Ovary (tissue), 9 donors: ENCODE results near the gene PWP1. TPM values are rescaled to one million over a fixed set of nuclear protein-coding genes. Genes with fewer than 3 reads are reported as not detected.

Experiments used
- DNase-seq, 5 donors: peaks; one replicate each; pipeline ENCODE4 v3.0.0-alpha.2; 2019 to 2020
- H3K27ac ChIP-seq, 2 donors: fragments of 200-600 bp; one replicate each; pipeline versions ENCODE4 v1.5.1 to v1.8.0; 2019 to 2022
- H3K27me3 ChIP-seq: fragments of 200-600 bp; one replicate; pipeline ENCODE4 v1.8.0; 2022
- H3K36me3 ChIP-seq: fragments of 200-600 bp; sonication (generic); one replicate; pipeline ENCODE4 v1.5.1; 2019
- H3K4me1 ChIP-seq: one replicate; pipeline ENCODE4 v1.8.1; 2013; ENCODE audit warnings: mild to moderate bottlenecking, moderate library complexity; ENCODE audit not compliant: insufficient read depth
- H3K4me3 ChIP-seq: fragments of 200-600 bp; sonication (generic); one replicate; pipeline ENCODE4 v1.5.1; 2017
- H3K9me3 ChIP-seq, 2 donors: fragments of 200-600 bp in 1 of 2; sonication (generic) in 1 of 2; one replicate each; pipeline versions ENCODE4 v1.5.1 to v1.8.1; 2013 to 2019; ENCODE audit warnings: mild to moderate bottlenecking in 1 of 2, moderate library complexity in 1 of 2
- EP300 ChIP-seq: sonication (generic); formaldehyde crosslinking; IDR thresholded peaks from one replicate; pipeline ENCODE4 v1.6.1; 2017; ENCODE audit warnings: antibody characterized with exemption
- POLR2A ChIP-seq: fragments of 450-650 bp; IDR thresholded peaks from one replicate; pipeline ENCODE4 v1.6.1; 2017; ENCODE audit warnings: antibody characterized with exemption, mild to moderate bottlenecking, moderate library complexity
- WGBS, 3 donors: extraction: QIAGEN DNeasy Blood & Tissue Kit in 1 of 3; methylation state at CpG; one replicate each; pipeline versions ENCODE4 v1.1.5 to v1.1.7; 2013 to 2017; 5-methylcytosine and 5-hydroxymethylcytosine counted together
- intact Hi-C, 4 donors: fragments of 100-400 bp; cut with DNase I; formaldehyde crosslinking; loops; one replicate each; pipeline versions ENCODE4 v1.11.0 to v1.15.1; 2022 to 2023
- polyA plus RNA-seq, 2 donors: library from polyadenylated mRNA; stranded (reverse); fragments of 200-250 nt in 1 of 2; fragments of 350-450 nt in 1 of 2; fragmentation: Illumina TruSeq in 1 of 2; extraction: RNeasy Lipid Tissue Mini Kit (QIAGEN cat#74804) in 1 of 2; gene quantifications; one replicate each; pipeline ENCODE4 v1.2.3, GENCODE V29; 2013 to 2014
- total RNA-seq, 7 donors: library from RNA; depleted of rRNA in 2 of 7; stranded (reverse); fragments of >200 nt in 2 of 7; fragmentation: NEBNext Ultra II Directional in 3 of 7; extraction: Animal tissue kit (Norgen Biotek cat#: 25700) in 3 of 7; gene quantifications; one replicate each; pipeline versions ENCODE4 v1.1.0 to v1.2.4, GENCODE V29; 2016 to 2023
- TF ChIP-seq, protein P1 (sequence below), 3 donors: fragments of 450-650 bp in 2 of 3; fragments of 200-600 bp in 1 of 3; IDR thresholded peaks; one replicate each; pipeline versions ENCODE4 v1.5.1 to v1.8.0; 2016 to 2022; ENCODE audit warnings: antibody characterized with exemption in 3 of 3, mild to moderate bottlenecking in 1 of 3
- donor health status: DM: no; HTN: no; CAD: no; lungs with moderate emphysema.
- donor health status: DM: no; HTN: no; CAD: no.
- donor health status: Bipolar disorder and iron deficiency.
- donor health status: DM: yes; HTN: yes; CAD: no.
- donor health status: DM: no; HTN: no; CAD: no.
- donor health status: DM: yes; HTN: yes; CAD: no.

The PWP1 gene
- total and polyA plus RNA-seq, 9 donors: 30.1 to 86.7 (median 34.4) TPM

DNA sequence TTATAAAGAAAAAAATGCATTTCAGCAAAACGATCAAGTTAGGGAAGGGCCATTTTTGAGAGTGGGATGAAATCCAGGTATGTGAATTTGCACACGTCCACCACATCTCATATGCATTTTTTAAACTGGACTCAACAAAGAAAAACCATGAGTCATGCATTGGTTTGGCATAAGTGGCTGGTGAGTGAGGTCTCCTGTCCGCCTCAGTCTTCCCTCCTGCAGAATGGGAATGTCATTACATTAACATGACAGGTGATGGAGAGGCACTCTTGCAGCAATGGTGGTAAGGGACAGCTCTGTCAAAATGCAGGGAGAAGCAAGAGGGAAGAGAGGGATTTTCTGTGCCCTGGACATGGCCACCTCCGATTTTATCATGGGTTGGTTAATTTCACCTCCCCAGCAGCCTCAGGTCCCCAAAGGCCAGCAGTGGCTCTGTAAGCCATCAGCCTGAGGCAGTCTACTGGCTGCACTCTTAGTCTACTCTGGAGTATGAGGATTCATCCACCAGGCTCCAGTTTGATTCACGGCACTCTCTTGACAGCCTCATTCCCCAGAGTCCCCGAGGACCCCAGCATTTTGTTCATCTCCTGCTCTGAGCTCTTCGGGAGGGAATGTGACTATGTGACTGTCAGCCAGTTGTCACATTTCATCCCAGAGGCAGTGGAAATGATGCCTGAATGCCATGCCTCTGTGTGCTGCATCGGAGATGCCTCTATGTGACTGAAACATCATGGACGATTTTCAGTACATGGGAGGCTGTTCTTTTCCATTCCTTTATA is 17.1 kb upstream of the PWP1 start:
- H3K9me3 ChIP-seq: no peaks in the 10 kb centered on the region
- no peak for DNase-seq
- no peak for TF ChIP-seq POLR2A
- TF ChIP-seq, protein P1, sequence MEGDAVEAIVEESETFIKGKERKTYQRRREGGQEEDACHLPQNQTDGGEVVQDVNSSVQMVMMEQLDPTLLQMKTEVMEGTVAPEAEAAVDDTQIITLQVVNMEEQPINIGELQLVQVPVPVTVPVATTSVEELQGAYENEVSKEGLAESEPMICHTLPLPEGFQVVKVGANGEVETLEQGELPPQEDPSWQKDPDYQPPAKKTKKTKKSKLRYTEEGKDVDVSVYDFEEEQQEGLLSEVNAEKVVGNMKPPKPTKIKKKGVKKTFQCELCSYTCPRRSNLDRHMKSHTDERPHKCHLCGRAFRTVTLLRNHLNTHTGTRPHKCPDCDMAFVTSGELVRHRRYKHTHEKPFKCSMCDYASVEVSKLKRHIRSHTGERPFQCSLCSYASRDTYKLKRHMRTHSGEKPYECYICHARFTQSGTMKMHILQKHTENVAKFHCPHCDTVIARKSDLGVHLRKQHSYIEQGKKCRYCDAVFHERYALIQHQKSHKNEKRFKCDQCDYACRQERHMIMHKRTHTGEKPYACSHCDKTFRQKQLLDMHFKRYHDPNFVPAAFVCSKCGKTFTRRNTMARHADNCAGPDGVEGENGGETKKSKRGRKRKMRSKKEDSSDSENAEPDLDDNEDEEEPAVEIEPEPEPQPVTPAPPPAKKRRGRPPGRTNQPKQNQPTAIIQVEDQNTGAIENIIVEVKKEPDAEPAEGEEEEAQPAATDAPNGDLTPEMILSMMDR (IDR thresholded peaks at IDR 0.05): no peak
- no peak for TF ChIP-seq EP300
- no peak overlapping the region for H3K4me3 ChIP-seq
- no peaks in the 10 kb centered on the region for H3K36me3 ChIP-seq
- WGBS, 3 donors: 52 to 63% (median 57%) methylated on average over 9 of the region's 9 CpGs
- no peak overlapping the region for H3K27ac ChIP-seq
- H3K4me1 ChIP-seq: no peaks in the 10 kb centered on the region
- H3K27me3 ChIP-seq: no peaks in the 10 kb centered on the region
- intact Hi-C loops: no loop called here

DNA sequence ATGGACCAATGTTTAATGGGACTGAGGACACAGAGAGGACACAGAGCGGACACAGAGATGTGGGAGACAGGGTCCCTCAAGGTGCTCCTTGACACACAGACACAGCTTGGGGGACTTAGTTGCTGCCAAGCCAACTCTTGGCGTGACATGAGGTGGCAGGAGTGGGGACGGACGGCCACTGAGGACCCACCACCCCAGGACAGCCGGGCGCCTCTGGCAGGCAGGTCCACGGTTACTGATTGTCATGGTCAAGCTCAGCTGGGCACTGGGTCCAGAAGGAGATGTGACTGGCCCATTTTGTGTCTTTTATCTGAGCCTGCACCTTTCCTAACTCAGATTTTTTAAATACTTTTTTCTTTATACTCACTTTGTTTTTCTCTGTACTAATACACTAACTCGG is 15.7 kb upstream of the PWP1 start:
- H3K36me3 ChIP-seq: no peaks in the 10 kb centered on the region
- 80 to 82% (median 82%) methylated on average over 8 of the region's 8 CpGs for WGBS, 3 donors
- TF ChIP-seq EP300 (no peak), POLR2A (no peak)
- TF ChIP-seq, protein P1 (IDR thresholded peaks at IDR 0.05): no peak
- no peak overlapping the region for H3K27ac ChIP-seq
- H3K27me3 ChIP-seq: no peaks in the 10 kb centered on the region
- no peak for DNase-seq
- H3K9me3 ChIP-seq: no peaks in the 10 kb centered on the region
- no peaks in the 10 kb centered on the region for H3K4me1 ChIP-seq
- H3K4me3 ChIP-seq: no peak overlapping the region
- intact Hi-C loops: loop anchor here in 2 of 4 donors (10.0 kb wide), 2 partner anchors 215 to 845 kb away; partner anchors contain the start of gene FICD (in 1 of the 2)

DNA sequence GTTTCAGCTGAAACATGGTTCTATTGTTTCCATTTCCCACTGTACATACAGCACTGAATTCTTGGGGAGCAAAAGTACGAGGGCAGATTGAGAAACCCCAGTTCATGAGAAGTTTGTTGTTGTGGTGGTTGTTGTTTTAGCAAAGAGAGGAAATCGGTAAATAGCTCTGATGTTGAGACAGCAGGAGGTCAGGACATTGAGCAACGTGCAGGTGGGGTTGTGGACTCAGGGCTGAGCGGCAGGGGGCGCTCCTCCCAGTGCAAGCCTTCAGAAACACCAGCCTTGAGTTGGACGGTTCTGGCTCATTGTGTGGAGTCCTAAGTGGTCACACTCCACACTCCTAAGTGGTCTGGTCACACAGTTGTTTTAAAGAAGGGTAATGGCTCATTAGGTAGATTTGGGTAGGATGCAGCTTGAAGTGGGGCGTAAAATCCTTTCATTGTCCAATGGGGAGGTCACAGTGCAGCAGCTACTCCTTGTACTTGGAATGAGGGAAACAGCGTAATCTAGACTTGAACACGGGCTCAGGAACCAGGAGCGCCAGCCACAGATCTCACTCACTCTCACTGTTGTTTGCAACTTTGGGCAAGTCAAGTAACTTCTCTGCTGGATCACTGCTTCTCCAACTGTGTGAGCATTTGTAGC is 14.5 kb upstream of the PWP1 start:
- Histone ChIP-seq H3K4me1 (no peaks in the 10 kb centered on the region), H3K4me3 (no peak overlapping the region), H3K27me3 (no peaks in the 10 kb centered on the region), H3K27ac (no peak overlapping the region), H3K9me3 (no peaks in the 10 kb centered on the region), H3K36me3 (no peaks in the 10 kb centered on the region)
- TF ChIP-seq POLR2A (no peak), EP300 (no peak)
- TF ChIP-seq, protein P1 (IDR thresholded peaks at IDR 0.05): no peak
- intact Hi-C loops: loop anchor here in 2 of 4 donors (10.0 kb wide), 2 partner anchors 214 to 844 kb away; partner anchors contain the start of gene FICD (in 1 of the 2)
- DNase-seq: no peak
- 38 to 42% (median 39%) methylated on average over 10 of the region's 10 CpGs for WGBS, 3 donors

DNA sequence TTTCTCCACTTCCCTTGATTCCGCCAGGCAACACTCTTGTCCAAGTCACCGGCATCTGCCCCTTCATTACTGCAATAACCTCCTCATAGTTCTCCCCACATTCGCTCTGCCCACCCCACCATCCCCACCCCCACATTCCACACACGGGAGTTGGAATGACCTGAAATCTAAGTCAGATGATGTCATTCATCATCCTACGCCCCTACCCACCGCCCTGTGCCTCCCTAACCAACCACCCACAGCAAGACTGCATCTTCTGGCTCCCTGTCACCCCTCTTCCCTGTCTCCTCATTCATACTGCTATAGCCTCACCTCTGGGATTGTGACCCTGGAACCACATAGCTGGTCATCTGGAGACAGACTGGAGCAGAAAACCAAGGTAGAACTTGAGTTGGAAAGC is 7.9 kb upstream of the PWP1 start:
- H3K4me3 ChIP-seq: no peak overlapping the region
- H3K27ac ChIP-seq: no peak overlapping the region
- H3K9me3 ChIP-seq: no peaks in the 10 kb centered on the region
- H3K27me3 ChIP-seq: no peaks in the 10 kb centered on the region
- H3K36me3 ChIP-seq: no peaks in the 10 kb centered on the region
- H3K4me1 ChIP-seq: no peaks in the 10 kb centered on the region
- WGBS, 3 donors: 24 to 35% (median 28%) methylated on average over 6 of the region's 6 CpGs
- no peak for DNase-seq
- TF ChIP-seq, protein P1 (IDR thresholded peaks at IDR 0.05): no peak
- no peak for TF ChIP-seq POLR2A
- no peak for TF ChIP-seq EP300
- intact Hi-C loops: loop anchor here in 2 of 4 donors (10.0 kb wide), 2 partner anchors 207 to 837 kb away; partner anchors contain the start of gene FICD (in 1 of the 2)
